Measurements from ENCODE around the gene SFR1.

SFR1 gene, protein sequence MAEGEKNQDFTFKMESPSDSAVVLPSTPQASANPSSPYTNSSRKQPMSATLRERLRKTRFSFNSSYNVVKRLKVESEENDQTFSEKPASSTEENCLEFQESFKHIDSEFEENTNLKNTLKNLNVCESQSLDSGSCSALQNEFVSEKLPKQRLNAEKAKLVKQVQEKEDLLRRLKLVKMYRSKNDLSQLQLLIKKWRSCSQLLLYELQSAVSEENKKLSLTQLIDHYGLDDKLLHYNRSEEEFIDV

DNA sequence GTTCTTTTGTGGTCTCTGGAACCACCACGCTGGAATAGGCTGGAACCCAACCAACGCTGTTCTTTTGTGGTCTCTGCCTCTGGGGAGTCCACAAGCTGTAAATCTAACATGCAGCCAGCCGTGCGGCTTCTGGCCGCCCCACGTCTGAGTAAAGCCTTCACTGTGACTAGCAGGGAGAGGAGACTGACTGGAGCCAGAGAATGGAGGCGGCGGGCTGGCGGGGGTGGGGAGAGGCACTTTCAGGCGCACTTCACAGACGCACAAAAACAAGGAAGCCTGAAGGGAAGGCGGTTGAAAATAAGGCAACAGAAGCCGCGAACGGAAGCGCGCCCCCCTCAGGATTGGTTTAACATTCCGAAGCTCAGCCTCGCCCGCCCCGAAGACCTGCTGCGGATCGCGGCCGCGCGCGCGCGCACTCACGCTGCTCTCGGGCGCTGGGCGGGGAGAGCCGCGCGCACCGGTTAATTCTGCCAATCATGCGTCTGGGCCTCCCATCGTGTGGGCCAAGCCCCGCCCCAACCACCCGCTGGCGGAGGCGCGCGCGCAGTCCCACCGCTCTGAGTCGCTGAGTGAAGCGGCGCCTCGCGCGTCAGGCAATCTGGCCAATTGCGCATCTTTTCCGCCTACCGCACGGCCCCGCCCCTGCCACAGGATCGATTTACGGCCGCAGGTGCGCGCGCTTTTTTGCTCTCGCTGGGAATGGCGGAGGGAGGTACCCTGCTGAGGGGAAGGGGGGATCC lies at the start of gene SFR1:
SFR1 (plus strand) TSS at position 687 of the 740 bp plus-strand sequence; CDS start at position 700, 13 bp downstream.
- peak; percentile 99 for DNase-seq

DNA sequence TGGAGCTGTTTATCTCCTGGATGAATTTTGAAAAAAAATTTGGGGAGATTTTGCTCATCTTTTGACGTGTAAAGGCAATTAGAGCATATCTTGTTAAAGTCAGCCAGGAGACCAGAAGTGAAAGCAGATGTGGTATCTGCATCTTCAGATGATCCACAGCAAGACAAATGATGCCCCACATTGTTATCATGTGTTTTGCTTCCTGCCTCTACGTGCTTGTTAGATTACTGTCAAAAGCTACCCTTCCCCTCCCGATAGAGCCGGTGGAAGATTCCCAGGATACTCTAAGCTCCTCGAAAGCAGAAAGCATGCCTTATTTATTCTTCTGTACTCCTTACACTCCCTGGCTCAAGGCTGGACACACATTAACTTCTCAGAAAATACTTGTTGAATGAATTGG lies 49.2 kb upstream of the SFR1 start:
- no peak for DNase-seq

DNA sequence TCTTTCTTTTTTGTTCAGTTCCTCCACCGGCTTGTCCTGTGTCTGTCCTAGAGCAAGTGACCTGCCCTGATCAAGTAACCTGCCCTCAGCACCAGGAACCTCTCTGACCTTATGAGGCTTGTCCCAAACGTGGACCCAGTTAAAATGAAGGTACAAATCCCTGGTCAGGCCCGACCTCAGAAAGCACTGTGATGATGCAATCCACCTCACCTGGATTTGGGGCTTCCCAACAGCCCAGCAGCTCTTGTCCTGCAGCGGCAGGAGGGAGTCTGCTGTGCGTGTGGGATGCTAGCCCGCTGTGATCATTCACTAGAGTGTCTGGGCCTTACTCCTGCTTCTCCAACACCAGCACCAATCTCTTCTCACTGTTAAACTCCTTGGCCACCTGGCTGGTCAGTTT lies 47.5 kb upstream of the SFR1 start:
- no peak for DNase-seq

DNA sequence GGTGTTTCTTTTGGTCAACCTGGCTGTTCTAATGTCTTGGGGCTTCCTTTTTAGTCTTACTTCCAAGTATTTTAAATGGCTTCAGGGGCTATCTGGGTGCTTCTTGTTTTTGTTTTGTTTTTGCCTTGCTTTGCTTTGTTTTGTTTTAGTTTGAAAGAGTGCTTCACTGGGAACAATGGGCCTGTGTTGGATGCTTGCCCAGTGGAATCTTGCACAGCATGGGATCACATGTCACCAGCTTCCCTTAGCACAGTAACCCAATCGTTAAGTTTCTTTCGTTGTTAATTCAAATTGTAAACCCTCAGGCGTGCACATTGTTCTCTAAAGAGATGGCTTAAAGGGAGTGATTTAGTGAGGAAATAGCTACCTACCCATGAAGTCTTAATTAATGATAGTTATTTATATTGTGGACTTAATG lies 45.2 kb upstream of the SFR1 start:
- no peak for DNase-seq

DNA sequence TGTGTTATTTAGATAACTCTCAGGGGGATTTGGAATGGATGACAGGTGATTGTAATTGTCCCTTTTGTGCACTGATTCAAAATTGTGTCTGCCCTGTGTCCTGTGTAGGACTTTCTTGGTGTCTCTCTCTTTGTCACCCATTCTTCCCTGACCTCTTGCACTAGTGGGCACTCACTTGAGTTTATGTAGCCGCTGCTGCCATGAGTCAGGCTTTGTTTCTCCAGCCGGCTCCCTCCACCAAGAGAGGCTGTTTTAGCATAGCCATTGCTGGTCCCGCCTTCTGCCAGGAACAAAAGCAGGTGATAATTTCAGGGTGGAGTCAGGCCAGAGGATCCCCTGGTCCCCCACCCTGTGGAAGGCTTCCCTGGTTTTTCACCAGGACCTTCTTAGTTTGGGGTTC lies 44.7 kb upstream of the SFR1 start:
- DNase-seq = no peak

DNA sequence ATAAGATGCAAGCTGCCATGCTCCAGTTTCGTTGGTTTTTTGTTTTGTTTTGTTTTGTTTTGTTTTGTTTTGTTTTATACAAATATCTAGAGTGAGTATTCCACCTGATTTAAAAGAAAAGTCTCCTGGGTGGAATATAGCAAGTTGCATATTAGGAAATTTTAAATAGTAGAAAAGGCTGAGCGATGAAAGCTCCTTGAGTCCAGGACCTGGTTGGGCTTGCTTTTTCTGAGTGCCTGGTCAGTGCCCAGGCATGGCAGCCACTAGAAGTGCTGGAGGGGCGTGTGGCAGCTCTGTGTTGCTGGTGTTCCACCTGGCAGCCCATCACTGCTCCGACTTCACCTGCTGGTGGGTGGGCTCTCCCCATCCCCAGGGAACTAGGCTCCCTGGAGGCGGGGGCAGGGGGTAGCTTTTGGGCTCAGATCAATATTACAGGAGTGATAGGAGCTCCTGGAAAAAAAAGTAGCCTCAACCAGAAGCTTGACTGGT lies 44.3 kb upstream of the SFR1 start:
- no peak for DNase-seq

DNA sequence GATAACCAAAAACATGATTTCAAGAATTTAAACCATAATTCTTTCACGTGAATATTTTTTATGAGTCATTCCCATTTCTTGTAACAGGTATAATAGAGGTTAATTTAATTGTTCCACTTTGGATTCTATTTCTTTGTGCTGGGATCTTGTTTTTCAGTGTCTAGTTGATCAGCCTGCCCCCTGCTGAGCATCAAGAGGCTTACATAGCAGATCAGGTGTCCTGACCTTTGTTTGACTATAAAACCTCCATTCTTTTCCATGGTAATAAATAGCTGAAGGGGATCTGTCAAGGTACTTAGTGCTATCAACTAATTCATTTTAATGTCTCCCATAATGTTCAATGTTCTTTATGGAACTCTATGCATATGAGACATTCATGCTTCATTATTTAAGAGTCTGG lies 41.2 kb upstream of the SFR1 start:
- DNase-seq = no peak

DNA sequence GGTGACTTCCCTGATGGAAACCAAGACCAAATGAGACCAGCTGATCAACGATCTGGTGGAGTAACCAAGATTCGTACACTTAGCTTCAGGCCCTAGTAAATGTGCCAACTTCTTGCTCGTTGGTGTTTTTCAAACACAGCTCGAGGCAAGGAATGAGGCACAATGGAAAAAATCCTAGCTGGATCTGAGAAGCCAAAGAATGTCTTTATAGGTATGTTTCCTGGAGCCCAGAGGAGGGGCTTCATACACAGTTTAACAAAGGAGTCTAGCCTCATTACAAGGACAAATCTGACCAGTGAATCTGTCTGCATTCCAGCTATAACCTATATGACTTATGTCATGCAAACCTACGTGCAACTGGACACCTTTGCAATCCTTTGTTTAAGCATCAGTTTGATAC lies 40.0 kb upstream of the SFR1 start:
- no peak for DNase-seq

DNA sequence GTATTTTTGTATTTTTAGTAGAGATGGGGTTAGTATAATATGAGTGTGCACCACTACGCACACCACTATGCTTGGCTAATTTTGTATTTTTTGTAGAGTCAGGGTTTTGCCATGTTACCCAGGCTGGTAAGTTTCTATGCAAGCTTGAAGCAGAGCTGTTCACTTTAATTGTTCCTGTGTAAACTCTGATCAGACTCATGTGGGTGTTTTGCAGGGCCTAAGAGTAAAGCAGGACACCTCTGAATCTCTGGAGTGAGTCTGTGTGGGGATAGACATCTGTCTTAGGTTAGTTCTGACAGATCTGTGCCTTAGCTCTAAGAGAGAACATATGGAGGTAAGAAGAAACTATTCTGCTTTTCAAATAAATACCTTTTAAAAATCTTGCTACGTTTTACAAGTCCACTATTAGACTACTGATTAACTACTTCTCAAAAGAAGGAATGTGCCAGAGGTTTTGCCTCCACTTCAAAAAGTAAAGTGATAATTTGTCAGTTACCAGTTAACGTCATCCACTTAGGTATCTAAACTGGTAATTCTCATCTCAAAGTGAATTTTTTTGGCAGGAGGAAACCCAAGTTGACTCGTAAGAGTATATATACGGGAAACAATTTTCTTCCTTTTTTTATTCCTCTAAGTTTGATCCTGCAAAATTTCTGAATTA lies 37.4 kb upstream of the SFR1 start:
- no peak for DNase-seq

DNA sequence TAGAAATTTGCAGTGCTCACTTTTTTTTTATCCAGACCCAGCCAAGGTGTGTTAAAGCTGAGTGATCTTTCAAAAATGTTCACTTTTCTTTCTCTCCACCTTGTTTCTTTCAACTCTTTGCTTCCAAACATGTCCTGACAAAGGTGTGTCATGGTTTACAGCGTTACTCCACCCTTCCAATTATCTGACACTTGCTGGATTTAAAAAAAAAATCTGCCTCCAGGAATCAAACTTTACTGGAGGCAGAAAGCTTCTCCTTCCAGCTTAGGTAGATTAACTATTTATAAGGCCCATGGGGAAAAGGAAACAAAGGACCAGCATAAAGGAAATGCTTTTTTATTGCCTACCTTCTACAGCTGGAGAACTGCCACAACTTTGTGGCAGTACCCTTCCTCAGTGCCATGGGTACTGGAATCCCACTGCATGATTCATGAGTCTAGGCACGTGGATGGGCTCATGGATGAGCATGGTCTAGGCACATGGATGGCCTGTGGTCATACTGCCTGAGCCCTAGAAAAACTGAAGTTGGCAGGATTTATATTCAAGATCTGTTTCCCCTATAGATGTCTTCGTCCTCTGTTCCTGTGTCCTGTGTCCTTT lies 36.1 kb upstream of the SFR1 start, which contains the start of gene COL17A1:
COL17A1 (minus strand) TSS at position 80 of the 600 bp plus-strand sequence. CDS start 5,207 bp downstream, outside the sequence.
- no peak for DNase-seq

DNA sequence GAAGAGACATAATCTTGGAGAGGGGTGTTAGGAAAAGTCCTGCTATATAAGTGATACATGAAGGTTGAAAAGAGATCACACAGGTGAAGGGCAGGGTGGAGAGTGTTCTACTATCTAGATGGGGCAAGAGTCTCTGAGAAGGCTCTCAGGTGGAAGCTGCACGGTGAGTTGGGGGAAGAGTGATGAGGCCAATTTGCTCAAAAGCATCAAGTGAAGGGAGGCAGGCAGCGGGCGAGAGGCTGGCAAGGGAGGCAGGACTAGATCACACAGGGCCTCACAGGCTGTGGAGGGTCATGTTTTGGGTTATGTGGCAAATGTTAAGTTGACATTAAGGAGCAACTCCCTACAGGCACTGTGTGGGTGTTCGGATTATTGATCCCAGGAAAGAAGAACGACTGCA lies 33.7 kb upstream of the SFR1 start:
- DNase-seq = no peak

DNA sequence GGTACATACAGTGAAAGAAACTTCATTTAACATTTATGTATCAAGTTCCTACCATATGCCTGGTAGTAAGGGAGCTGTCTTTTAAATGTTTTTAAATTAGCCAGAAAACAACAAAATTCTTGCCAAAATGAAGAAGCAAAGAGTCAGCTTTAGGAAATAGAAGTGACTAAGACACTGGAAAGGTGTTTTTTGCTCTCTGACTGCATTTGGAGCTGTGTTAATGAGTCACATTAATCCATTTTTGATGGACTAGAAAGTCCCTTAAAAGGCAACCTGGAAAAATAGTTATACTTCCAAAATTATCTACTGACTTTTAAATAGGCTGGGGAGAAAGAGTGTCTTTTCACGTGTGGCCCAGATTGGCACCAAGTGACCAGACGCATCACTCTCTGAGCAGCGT lies 32.4 kb upstream of the SFR1 start:
- no peak for DNase-seq

DNA sequence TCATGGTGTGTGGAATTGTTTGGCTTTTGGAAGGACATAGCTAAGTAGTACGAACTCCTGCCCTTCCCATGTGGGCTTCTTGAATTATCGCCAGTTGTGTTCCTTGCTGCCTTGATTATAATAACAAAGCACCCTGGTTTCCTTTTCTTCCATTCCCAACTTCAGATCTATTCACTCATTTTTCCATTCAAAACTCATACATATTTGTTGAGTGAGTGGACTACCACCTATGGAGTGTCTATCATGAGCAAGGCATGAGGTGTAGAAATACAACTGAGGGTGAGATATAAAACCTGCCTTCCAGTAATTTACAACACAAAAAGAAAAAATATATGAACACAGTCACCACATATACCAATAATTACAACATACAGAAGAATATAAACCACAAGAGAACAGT lies 31.4 kb upstream of the SFR1 start:
- DNase-seq = no peak

DNA sequence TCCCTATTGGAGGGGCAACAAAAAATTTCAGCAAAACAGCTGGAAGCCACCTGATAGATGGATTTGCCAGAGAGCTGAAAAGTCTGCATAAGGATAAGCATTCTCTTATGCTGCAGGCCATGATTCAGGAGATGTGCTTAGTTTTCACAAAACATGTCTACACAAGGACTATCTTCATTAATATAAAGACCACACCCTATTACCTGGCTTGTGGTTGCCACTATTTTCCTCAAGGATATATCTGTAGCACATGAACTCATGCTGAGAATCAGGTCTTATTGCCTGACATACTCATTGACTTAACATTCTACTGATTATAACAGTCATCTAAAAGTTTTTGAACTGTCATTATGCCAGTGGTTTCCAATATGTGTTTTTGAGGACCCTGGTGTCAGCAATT lies 29.2 kb upstream of the SFR1 start:
- DNase-seq = no peak

DNA sequence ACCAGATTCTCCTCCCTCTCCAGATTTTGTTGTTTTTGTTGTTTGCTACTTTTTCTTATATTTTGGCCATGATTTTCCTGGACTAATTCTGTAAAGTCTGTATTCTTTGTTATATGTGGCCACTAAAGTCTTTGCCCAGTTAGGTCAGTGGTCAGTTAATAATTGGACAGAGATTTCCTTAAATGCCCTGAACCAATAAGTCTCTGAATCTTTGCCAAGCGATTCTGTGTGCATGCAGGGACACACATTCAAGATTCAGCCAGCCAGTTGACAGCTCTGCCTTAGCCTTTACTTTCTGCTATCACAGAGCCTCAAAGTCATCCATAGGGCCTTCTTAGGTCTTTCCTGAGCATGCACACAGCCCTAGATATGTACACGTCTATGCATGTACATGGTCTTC lies 25.3 kb upstream of the SFR1 start:
- DNase-seq = no peak

DNA sequence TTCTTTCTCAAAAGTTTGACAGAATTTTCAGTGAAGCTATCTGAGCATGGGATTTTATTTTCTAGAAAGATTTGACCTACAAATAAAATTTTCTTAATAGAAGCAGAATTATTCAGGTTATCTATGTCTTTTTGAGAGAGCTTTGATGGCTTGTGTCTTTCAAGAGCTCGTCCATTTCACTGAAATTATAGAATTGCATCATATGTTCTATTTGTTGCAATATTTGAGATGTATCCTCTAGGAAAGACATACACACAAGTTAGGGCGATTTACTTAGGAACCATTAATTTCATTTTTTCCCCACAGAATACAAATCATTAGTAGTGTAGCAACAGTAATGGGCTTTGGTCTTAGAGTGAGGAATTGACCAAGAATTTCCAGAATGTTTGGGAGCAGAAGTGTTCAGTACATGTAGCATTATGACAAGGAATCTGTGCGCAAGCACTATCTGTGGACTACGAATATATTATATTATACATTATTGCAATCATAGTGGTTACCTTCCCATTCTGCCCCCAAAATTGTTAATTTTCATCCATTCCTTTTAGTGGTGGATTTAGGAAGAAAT lies 23.5 kb upstream of the SFR1 start:
- DNase-seq = no peak

DNA sequence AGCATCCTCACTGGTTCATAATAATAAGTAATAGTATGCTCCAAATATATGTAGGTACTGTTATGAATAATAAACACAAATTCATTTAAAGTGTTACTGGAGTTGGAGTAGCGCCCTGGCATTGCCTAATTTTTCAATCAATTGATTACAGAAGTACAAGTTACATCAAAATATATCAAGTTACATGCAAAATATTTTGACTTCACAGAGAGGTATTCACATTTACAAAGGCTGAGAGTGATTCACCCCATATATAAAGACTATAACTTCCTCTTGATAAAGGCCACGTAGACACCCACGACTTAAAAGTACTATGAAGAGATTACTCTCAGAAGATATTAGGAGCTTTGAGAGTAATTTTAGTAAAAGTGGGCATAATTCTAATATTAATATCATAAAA lies 22.7 kb upstream of the SFR1 start:
- DNase-seq = no peak

DNA sequence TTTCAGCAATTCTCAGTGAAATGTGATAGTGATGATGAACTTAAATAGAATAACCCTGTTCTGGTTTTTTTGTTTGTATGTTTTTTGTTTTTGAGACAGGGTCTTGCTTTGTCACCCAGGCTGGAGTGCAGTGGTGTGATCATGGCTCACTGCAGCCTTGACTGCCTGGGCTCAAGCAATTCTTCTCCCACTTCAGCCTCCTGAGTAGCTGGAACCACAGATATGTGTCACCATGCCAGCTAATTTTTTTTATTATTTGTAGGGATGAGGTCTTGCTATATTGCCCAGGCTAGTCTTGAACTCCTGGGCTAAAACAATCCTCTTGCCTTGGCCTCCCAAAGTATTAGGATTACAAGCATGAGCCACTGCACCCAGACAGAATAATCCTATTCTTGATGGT lies 22.0 kb upstream of the SFR1 start:
- no peak for DNase-seq

DNA sequence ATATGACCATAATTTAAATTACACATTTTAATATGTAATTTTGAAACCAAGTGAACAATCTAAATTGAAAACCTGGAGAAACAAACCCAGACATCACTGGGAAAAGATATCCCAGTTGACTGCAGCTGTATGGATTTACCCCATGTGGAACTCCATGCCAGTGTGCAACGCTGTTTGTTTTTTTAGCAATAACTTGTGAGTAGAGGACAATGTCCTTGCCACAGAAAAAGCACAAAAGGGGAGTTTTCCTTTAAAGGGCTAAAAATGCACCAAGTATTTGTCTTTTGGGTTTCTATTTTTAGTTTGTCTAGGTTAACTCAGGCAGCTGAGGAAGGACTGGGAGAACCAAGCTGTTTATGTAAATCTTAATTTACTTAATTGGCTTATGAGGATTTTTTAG lies 21.2 kb upstream of the SFR1 start:
- no peak for DNase-seq

DNA sequence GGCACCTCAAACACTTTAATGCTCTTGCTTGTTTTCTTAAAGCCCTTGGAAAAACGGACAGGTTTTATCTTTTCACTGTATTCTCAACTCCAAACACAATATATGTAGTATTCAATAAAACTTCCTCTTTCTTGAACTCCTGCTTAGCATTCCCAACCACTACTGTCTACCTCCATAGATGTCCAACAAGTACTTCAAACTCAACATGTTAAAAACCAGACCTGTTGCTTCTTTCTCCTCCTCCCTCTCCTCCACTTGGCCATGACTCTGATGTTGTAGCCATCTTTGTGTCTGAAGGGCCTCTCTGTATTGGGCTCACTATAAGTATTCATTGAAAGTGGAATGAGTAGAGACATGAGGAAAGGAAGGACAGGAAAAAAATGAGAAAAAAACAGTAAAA lies 20.1 kb upstream of the SFR1 start:
- no peak for DNase-seq

DNA sequence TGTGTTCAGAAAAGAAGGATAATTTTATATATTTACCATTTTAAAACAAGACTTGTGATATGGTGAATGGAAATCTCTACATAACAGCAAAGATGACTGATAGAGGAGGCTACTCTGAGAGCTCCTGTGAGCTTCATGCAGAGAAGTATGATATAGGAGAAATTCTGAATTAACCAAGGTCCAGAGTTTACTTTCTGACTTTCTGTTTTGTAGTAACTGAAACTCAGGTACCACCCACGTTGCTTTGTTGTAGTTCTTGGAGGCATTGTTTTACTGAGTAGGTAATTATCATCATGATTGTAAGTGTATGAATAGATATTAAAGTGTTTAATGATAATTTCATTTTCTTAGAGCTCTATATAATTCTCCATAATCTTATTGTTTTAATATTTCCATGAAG lies 18.0 kb upstream of the SFR1 start:
- DNase-seq = no peak

DNA sequence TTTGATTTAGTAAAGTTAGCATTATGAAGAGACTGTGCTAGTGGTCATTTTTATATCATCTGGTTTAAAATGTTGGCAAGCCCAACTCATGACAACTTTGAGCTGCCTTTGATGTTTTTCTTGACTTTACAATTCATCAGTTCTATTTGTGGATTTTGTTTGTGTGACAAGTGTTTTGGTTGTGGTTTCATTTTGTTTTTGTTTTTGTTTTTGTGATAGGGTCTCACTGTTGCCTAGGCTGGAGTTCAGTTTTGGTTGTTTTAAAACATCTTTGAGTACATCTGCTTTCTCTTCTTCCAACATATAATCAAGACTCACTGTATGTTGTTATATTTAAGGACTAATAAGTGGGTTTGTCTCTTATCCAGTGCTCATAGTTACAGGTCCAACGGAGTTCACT lies 17.6 kb upstream of the SFR1 start:
- DNase-seq = no peak

DNA sequence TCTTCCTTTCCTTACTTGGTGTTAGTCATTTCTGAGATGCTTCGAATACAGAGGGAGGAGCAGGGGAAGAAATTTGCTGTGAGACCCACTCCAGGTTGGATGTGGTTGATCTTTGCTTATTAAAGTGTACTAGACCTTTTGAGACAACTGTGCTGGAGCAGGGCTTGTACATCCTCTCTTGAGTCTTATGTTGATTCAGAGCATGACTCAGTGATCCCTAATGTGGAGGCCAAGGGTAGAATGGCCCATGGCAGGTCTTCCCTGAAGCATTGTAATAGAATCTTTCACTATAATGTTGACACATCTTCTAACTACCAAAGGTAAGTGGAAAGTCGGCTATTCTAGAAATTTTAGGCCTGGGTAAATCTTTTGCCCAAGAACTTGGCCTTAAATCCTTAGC lies 17.0 kb upstream of the SFR1 start:
- no peak for DNase-seq

Data from activated CD4-positive, alpha-beta T cell treated with anti-CD3 and anti-CD28 coated beads for 1 hour (primary cell).